Esophagus muscularis mucosa (tissue), 4 donors: ENCODE data around the gene WDR75. TPM values are rescaled to one million over a fixed set of nuclear protein-coding genes. Genes with fewer than 3 reads are reported as not detected.
A peak's percentile ranks its signal among the peaks of the same experiment; 100 is the strongest.

Source experiments
- DNase-seq: peaks from one replicate; pipeline ENCODE4 v3.0.0-alpha.2; 2017; ENCODE audit errors: extremely low spot score
- H3K27ac ChIP-seq, 4 donors: fragments of 200-600 bp; sonication (generic); replicated peaks in 1 of 4; 1 replicate in 3 of 4; 2 replicates in 1 of 4; pipeline ENCODE4 v1.5.1; 2016 to 2019; ENCODE audit warnings: mild to moderate bottlenecking in 1 of 4
- H3K27me3 ChIP-seq, 4 donors: fragments of 200-600 bp; sonication (generic); one replicate each; pipeline versions ENCODE4 v1.5.1 to v1.6.0; 2016 to 2019
- H3K36me3 ChIP-seq, 4 donors: fragments of 200-600 bp; sonication (generic); one replicate each; pipeline ENCODE4 v1.5.1; 2016 to 2019
- H3K4me1 ChIP-seq, 4 donors: fragments of 200-600 bp; sonication (generic); one replicate each; pipeline ENCODE4 v1.5.1; 2016 to 2019
- H3K4me3 ChIP-seq, 4 donors: fragments of 200-600 bp; sonication (generic); 1 replicate in 2 of 4; 2 replicates in 2 of 4; pipeline ENCODE4 v1.5.1; 2016 to 2019; ENCODE audit warnings: mild to moderate bottlenecking in 4 of 4, moderate library complexity in 1 of 4
- H3K9me3 ChIP-seq, 4 donors: fragments of 200-600 bp; sonication (generic); 1 replicate in 3 of 4; 2 replicates in 1 of 4; pipeline ENCODE4 v1.5.1; 2016 to 2019
- CTCF ChIP-seq, 3 experiments: fragments of 200-600 bp in 2 of 3; fragments of 450-650 bp in 1 of 3; sonication (generic) in 2 of 3; IDR thresholded peaks; one replicate each; pipeline ENCODE4 v1.5.1; 2017 to 2019; ENCODE audit warnings: antibody characterized with exemption in 3 of 3, mild to moderate bottlenecking in 2 of 3, moderate library complexity in 1 of 3
- EP300 ChIP-seq: sonication (generic); formaldehyde crosslinking; IDR thresholded peaks from one replicate; pipeline ENCODE4 v1.6.1; 2017; ENCODE audit warnings: antibody characterized with exemption
- POLR2A ChIP-seq: fragments of 450-650 bp; IDR thresholded peaks from one replicate; pipeline ENCODE4 v1.6.1; 2017; ENCODE audit warnings: antibody characterized with exemption, moderate library complexity, mild to moderate bottlenecking, low read depth
- POLR2AphosphoS5 ChIP-seq, 2 donors: sonication (generic); formaldehyde crosslinking; IDR thresholded peaks; one replicate each; pipeline ENCODE4 v1.6.1; 2017; ENCODE audit warnings: antibody characterized with exemption in 2 of 2
- WGBS: methylation state at CpG from one replicate; pipeline ENCODE4 v1.1.5; 2018; 5-methylcytosine and 5-hydroxymethylcytosine counted together
- intact Hi-C: fragments of 100-400 bp; cut with DNase I; formaldehyde crosslinking; loops from one replicate; pipeline ENCODE4 v1.15.1; 2023
- total RNA-seq, 4 donors: library from RNA; depleted of rRNA; stranded (reverse); fragments of >200 nt; gene quantifications; one replicate each; pipeline versions ENCODE4 v1.1.0 to v1.2.1, GENCODE V29; 2016

Gene WDR75
- total RNA-seq, 4 donors from 2014 or later: 18.7 to 35.3 (median 24.7) TPM

GRCh38 chr2:189406586-189407233 lies 34.6 kb upstream of the WDR75 start:
- Histone ChIP-seq H3K27ac (peak overlapping the region; percentile 34 to 66 (median 57)), H3K27me3 (no peaks in the 10 kb centered on the region), H3K4me3 (no peak overlapping the region), H3K9me3 (no peaks in the 10 kb centered on the region), H3K36me3 (no peaks in the 10 kb centered on the region), H3K4me1 (peaks cover 0 to 47% (median 31%) of the 10 kb centered on the region in 4 donors)
- TF ChIP-seq EP300: no peak
- no peak for TF ChIP-seq POLR2A
- TF ChIP-seq CTCF (IDR thresholded peaks at IDR 0.05): no peak
- no peak for TF ChIP-seq POLR2AphosphoS5 (IDR thresholded peaks at IDR 0.05)
- intact Hi-C loops: loop anchor here (10.0 kb wide), 1 partner anchor 52 kb away; no protein-coding TSS in a partner anchor
- WGBS: 53% methylated on average over 1 of the region's 1 CpG
- DNase-seq: no peak

- Histone ChIP-seq H3K36me3 (no peaks in the 10 kb centered on the region), H3K4me1 (peaks cover 0 to 54% (median 36%) of the 10 kb centered on the region in 4 donors), H3K9me3 (no peaks in the 10 kb centered on the region), H3K4me3 (peak overlapping the region in 1 of 4 donors; percentile 16), H3K27me3 (no peaks in the 10 kb centered on the region), H3K27ac (peak overlapping the region; percentile 34 to 66 (median 57))
- intact Hi-C loops: loop anchor here (10.0 kb wide), 1 partner anchor 53 kb away; no protein-coding TSS in a partner anchor
- DNase-seq: no peak
- 23% methylated on average over 4 of the region's 4 CpGs for WGBS
- TF ChIP-seq CTCF (IDR thresholded peaks at IDR 0.05) (no peak), POLR2A (no peak), EP300 (no peak), POLR2AphosphoS5 (IDR thresholded peaks at IDR 0.05) (no peak)
These were observed 33.7 kb upstream of the WDR75 start for GRCh38 chr2:189407281-189408209.

- Histone ChIP-seq H3K36me3 (no peaks in the 10 kb centered on the region), H3K4me3 (no peak overlapping the region), H3K27me3 (no peaks in the 10 kb centered on the region), H3K27ac (peak overlapping the region; percentile 34 to 66 (median 57)), H3K4me1 (peaks cover 0 to 56% (median 39%) of the 10 kb centered on the region in 4 donors), H3K9me3 (no peaks in the 10 kb centered on the region)
- TF ChIP-seq POLR2A (no peak), EP300 (no peak), CTCF (IDR thresholded peaks at IDR 0.05) (no peak), POLR2AphosphoS5 (IDR thresholded peaks at IDR 0.05) (no peak)
- intact Hi-C loops: loop anchor here (10.0 kb wide), 1 partner anchor 53 kb away; no protein-coding TSS in a partner anchor
- 96% methylated on average over 1 of the region's 1 CpG for WGBS
- DNase-seq: no peak
These were observed 33.0 kb upstream of the WDR75 start for GRCh38 chr2:189408294-189408693.

- intact Hi-C loops: loop anchor here (10.0 kb wide), 1 partner anchor 54 kb away; no protein-coding TSS in a partner anchor
- no peak overlapping the region for H3K27ac ChIP-seq
- WGBS: 91% methylated on average over 3 of the region's 3 CpGs
- no peaks in the 10 kb centered on the region for H3K27me3 ChIP-seq
- DNase-seq: no peak
- no peak for TF ChIP-seq POLR2A
- no peak for TF ChIP-seq EP300
- TF ChIP-seq CTCF (IDR thresholded peaks at IDR 0.05): no peak
- no peak for TF ChIP-seq POLR2AphosphoS5 (IDR thresholded peaks at IDR 0.05)
- no peak overlapping the region for H3K4me3 ChIP-seq
- H3K36me3 ChIP-seq: no peaks in the 10 kb centered on the region
- H3K9me3 ChIP-seq: no peaks in the 10 kb centered on the region
- H3K4me1 ChIP-seq: peaks cover 0 to 56% (median 39%) of the 10 kb centered on the region in 4 donors
These were observed 32.1 kb upstream of the WDR75 start for GRCh38 chr2:189409131-189409530.
